GM12878 (cell line): Measurements from ENCODE around the gene RASD1. TPM values are rescaled to one million over a fixed set of nuclear protein-coding genes. Genes with fewer than 3 reads are reported as not detected.

Source experiments
- ATAC-seq: fragments of 200-7000 bp; cut with Tn5 transposase; 3 replicates; pipeline ENCODE4 v1.9.1; 2020; ENCODE audit warnings: mild to moderate bottlenecking, moderate library complexity
- BruUV-seq: library from RNA; stranded (reverse); fragments of 400-500 nt; replicated peaks from 2 replicates; lab custom pipeline; 2021; lab: Mats Ljungman, UMichigan
- CTCF ChIA-PET: fragments of 300-600 bp; sonication (Branson Sonifier 250); formaldehyde crosslinking; extraction: SDS; loops from one replicate; lab custom pipeline; 2021; ENCODE audit warnings: inconsistent platforms; lab: Yijun Ruan, JAX
- POLR2A ChIA-PET: fragments of 350-600 bp; formaldehyde crosslinking; extraction: SDS; loops from one replicate; lab custom pipeline; 2021; ENCODE audit warnings: inconsistent platforms; lab: Charles Lee
- RAD21 ChIA-PET: fragments of 300-600 bp; sonication (Branson Sonifier 250); formaldehyde crosslinking; loops from one replicate; lab custom pipeline; 2023; ENCODE audit warnings: antibody characterized with exemption; ENCODE audit not compliant: unreplicated experiment; lab: Charles Lee
- SMC1A ChIA-PET: fragments of 300-600 bp; sonication (Branson Sonifier 250); formaldehyde crosslinking; loops from one replicate; lab custom pipeline; 2023; ENCODE audit not compliant: unreplicated experiment, uncharacterized antibody; lab: Charles Lee
- DNase-seq: peaks from one replicate; pipeline ENCODE4 v3.0.0-alpha.2; 2011; ENCODE audit warnings: low read depth, low spot score
- FAIRE-seq: peaks from 3 replicates; lab custom pipeline; 2011; peaks lifted over from hg19 to GRCh38; lab: Jason Lieb, UNC
- H2AFZ ChIP-seq: 2 replicates; pipeline ENCODE4 v1.6.0; 2011; ENCODE audit warnings: low read depth, low read length, control low read depth; ENCODE audit not compliant: control insufficient read depth
- H3K27ac ChIP-seq: 2 replicates; pipeline ENCODE4 v1.5.1; 2011; ENCODE audit warnings: control low read depth; ENCODE audit not compliant: control insufficient read depth, insufficient read depth
- H3K27me3 ChIP-seq, 2 experiments: replicated peaks in 1 of 2; 2 replicates each; pipeline versions ENCODE4 v1.6.0 to v1.6.1; 2011; ENCODE audit warnings: low read length in 1 of 2; ENCODE audit not compliant: control insufficient read depth in 2 of 2, insufficient read depth in 2 of 2
- H3K36me3 ChIP-seq, 2 experiments: 2 replicates each; pipeline ENCODE4 v1.5.1; 2011; ENCODE audit warnings: low read length in 1 of 2; ENCODE audit not compliant: control insufficient read depth in 2 of 2, insufficient read depth in 2 of 2
- H3K4me1 ChIP-seq: 2 replicates; pipeline ENCODE4 v1.6.1; 2011; ENCODE audit warnings: mild to moderate bottlenecking, low read length, moderate library complexity, mixed read lengths; ENCODE audit not compliant: control insufficient read depth, insufficient read depth
- H3K4me2 ChIP-seq: 2 replicates; pipeline ENCODE4 v1.6.0; 2011; ENCODE audit warnings: control low read depth; ENCODE audit not compliant: control insufficient read depth, insufficient read depth
- H3K4me3 ChIP-seq: fragments of 200-600 bp; sonication (generic); 2 replicates; pipeline ENCODE4 v1.5.1; 2016
- H3K79me2 ChIP-seq: 2 replicates; pipeline ENCODE4 v1.6.0; 2011; ENCODE audit warnings: low read length; ENCODE audit not compliant: control insufficient read depth, insufficient read depth
- H3K9ac ChIP-seq: 2 replicates; pipeline ENCODE4 v1.8.0; 2011; ENCODE audit warnings: low read length, control low read depth, mixed read lengths; ENCODE audit not compliant: control insufficient read depth, insufficient read depth
- H3K9me3 ChIP-seq: replicated peaks from 3 replicates; pipeline ENCODE4 v1.5.1; 2011; ENCODE audit warnings: mild to moderate bottlenecking, low read length; ENCODE audit not compliant: control insufficient read depth, insufficient read depth
- H4K20me1 ChIP-seq: 2 replicates; pipeline ENCODE4 v1.6.0; 2011; ENCODE audit not compliant: control insufficient read depth, insufficient read depth
- BACH1 ChIP-seq: fragments of 450-650 bp; IDR thresholded peaks from 2 replicates; pipeline ENCODE4 v1.6.1; 2017; ENCODE audit warnings: mild to moderate bottlenecking, borderline replicate concordance
- BRCA1 ChIP-seq: IDR thresholded peaks from 2 replicates; pipeline ENCODE4 v1.6.1; 2011; ENCODE audit warnings: low read depth, low read length, improper control_type of control experiment
- E2F4 ChIP-seq: IDR thresholded peaks from 2 replicates; pipeline ENCODE4 v1.6.1; 2012; ENCODE audit warnings: low read depth, low read length, improper control_type of control experiment
- EED ChIP-seq: sonication (generic); IDR thresholded peaks from 2 replicates; pipeline ENCODE4 v1.6.1; 2016; ENCODE audit warnings: antibody characterized with exemption, low read depth
- EZH2 ChIP-seq: IDR thresholded peaks from 2 replicates; pipeline ENCODE4 v1.6.1; 2012; ENCODE audit warnings: low read depth, mild to moderate bottlenecking, control low read depth, inconsistent platforms, low read length, borderline replicate concordance; ENCODE audit not compliant: control insufficient read depth
- HDGF ChIP-seq: fragments of 450-650 bp; IDR thresholded peaks from 2 replicates; pipeline ENCODE4 v1.6.1; 2016; ENCODE audit warnings: antibody characterized with exemption
- IKZF1 ChIP-seq: fragments of 450-650 bp; conservative IDR thresholded peaks from 2 replicates; pipeline ENCODE4 v1.6.1; 2017; ENCODE audit warnings: antibody characterized with exemption, mild to moderate bottlenecking
- IRF5 ChIP-seq: fragments of 450-650 bp; IDR thresholded peaks from 2 replicates; pipeline ENCODE4 v1.6.1; 2017; ENCODE audit warnings: borderline replicate concordance
- MXI1 ChIP-seq: fragments of 150-350 bp; IDR thresholded peaks from 2 replicates; pipeline ENCODE4 v1.6.1; 2011; ENCODE audit warnings: low read depth, mild to moderate bottlenecking, inconsistent platforms, low read length, improper control_type of control experiment
- NFYB ChIP-seq: IDR thresholded peaks from 2 replicates; pipeline ENCODE4 v1.6.1; 2011; ENCODE audit warnings: low read depth, mild to moderate bottlenecking, low read length, improper control_type of control experiment, moderate library complexity; ENCODE audit not compliant: insufficient read depth
- RAD51 ChIP-seq: fragments of 450-650 bp; IDR thresholded peaks from 2 replicates; pipeline ENCODE4 v1.6.1; 2016; ENCODE audit warnings: moderate library complexity, mild to moderate bottlenecking, inconsistent platforms
- WGBS: methylation state at CpG from one replicate; pipeline ENCODE4 v1.1.6; 2016; ENCODE audit warnings: low lambda C conversion rate; ENCODE audit not compliant: insufficient replicate concordance, insufficient coverage; ENCODE audit errors: missing lambda C conversion rate; 5-methylcytosine and 5-hydroxymethylcytosine counted together
- in situ Hi-C: fragments of 300-500 bp; cut with MboI; formaldehyde crosslinking; loops from 9 replicates; pipeline ENCODE4 v1.14.3; 2018; ENCODE audit warnings: mixed read lengths
- intact Hi-C: fragments of 100-400 bp; cut with micrococcal nuclease; formaldehyde crosslinking; loops from one replicate; pipeline ENCODE4 v1.14.2; 2022; ENCODE audit not compliant: unreplicated experiment
- polyA plus RNA-seq, 11 experiments: library from polyadenylated mRNA; depleted of rRNA in 4 of 11; unstranded in 6 of 11; stranded (reverse) in 5 of 11; fragments of >200 nt; fragmentation: Nextera tagmentation in 4 of 11; fragmentation: Illumina TruSeq in 1 of 11; extraction: Ambion mirVana in 4 of 11; extraction: Trizol in 1 of 11; gene quantifications; 1 replicate in 1 of 11; 2 replicates in 10 of 11; pipeline versions ENCODE4 v1.2.1 to v1.2.3, GENCODE V29; 2011 to 2016; ENCODE audit warnings: inconsistent platforms in 2 of 11, missing spikeins in 2 of 11, low read depth in 1 of 11
- total RNA-seq, 4 experiments: library from RNA; depleted of rRNA in 3 of 4; stranded (reverse); fragments of >200 nt in 3 of 4; fragmentation: Illumina TruSeq in 1 of 4; extraction: Trizol in 1 of 4; gene quantifications; 2 replicates each; pipeline versions ENCODE4 v1.2.1 to v1.2.3, GENCODE V29; 2013 to 2021
- TF ChIP-seq, protein P1 (sequence below): fragments of 450-650 bp; IDR thresholded peaks from 2 replicates; pipeline ENCODE4 v1.6.1; 2018; ENCODE audit warnings: borderline replicate concordance, mild to moderate bottlenecking; ENCODE audit not compliant: partially characterized antibody

RASD1 gene
- total and polyA plus RNA-seq, 10 of the 15 experiments (the other 5 are each of a cell fraction or from before 2014, with no cell fraction given): 0.14 to 0.33 TPM; not detected in 8

DNA sequence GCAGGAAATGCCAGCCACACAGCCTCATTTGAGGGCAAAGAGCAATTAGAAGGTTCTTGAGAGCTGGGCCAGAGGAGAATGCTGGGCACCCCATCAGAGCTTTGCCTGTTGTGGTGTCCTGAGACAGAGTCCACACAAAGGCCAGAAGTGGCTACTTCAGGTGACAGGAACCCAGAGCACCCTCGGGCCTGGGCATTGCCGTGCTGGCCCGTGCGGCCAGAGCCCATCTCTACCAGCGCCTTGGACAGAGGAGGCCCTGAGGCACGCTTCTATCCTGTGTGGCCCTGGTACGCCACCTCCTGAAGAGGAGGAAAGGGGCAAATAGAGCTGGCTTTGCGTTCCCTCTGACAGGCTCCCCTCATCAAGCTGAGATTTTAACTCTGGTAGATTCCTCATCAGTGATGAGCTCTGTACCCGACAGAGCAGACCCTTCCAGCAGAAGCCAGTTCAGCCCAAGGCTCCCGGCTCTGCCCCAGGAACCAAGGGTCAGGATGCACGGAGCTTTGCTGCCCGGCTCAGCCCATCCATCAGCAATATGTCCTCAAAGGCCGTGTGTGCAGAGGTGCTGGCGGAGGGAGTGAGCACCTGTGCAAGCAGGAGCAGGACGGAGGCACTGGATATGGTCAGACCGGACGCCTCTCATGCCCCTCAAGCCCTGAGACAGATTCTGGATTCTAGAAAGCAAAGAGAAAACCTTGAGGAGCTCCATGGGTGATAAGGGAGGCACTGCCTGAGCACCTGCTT is 3.4 kb upstream of the RASD1 start:
- no TSS peak for BruUV-seq
- H4K20me1 ChIP-seq: no peaks in the 10 kb centered on the region
- no peak overlapping the region for H2AFZ ChIP-seq
- in situ Hi-C loops: loop anchor here (5.0 kb wide), 2 partner anchors 142 to 143 kb away; no protein-coding TSS in a partner anchor
- H3K36me3 ChIP-seq: no peaks in the 10 kb centered on the region
- no peak overlapping the region for H3K4me3 ChIP-seq
- TF ChIP-seq IKZF1: no peak
- TF ChIP-seq BRCA1: no peak
- no peak for TF ChIP-seq HDGF
- TF ChIP-seq EZH2: no peak
- TF ChIP-seq MXI1: no peak
- TF ChIP-seq NFYB: no peak
- no peak for TF ChIP-seq EED
- no peak for TF ChIP-seq BACH1
- TF ChIP-seq E2F4: no peak
- no peak for TF ChIP-seq IRF5
- TF ChIP-seq, protein P1, sequence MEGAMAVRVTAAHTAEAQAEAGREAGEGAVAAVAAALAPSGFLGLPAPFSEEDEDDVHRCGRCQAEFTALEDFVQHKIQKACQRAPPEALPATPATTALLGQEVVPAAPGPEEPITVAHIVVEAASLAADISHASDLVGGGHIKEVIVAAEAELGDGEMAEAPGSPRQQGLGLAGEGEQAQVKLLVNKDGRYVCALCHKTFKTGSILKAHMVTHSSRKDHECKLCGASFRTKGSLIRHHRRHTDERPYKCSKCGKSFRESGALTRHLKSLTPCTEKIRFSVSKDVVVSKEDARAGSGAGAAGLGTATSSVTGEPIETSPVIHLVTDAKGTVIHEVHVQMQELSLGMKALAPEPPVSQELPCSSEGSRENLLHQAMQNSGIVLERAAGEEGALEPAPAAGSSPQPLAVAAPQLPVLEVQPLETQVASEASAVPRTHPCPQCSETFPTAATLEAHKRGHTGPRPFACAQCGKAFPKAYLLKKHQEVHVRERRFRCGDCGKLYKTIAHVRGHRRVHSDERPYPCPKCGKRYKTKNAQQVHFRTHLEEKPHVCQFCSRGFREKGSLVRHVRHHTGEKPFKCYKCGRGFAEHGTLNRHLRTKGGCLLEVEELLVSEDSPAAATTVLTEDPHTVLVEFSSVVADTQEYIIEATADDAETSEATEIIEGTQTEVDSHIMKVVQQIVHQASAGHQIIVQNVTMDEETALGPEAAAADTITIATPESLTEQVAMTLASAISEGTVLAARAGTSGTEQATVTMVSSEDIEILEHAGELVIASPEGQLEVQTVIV: no peak
- TF ChIP-seq RAD51: no peak
- peaks cover 4% of the 10 kb centered on the region; the same call in 1 of the 2 replicates for H3K4me1 ChIP-seq
- RAD21 ChIA-PET: no interaction called here
- no peaks in the 10 kb centered on the region for H3K79me2 ChIP-seq
- peaks cover 2 to 10% of the 10 kb centered on the region in 2 experiments; a peak in 3 of 4 replicates for H3K27me3 ChIP-seq
- POLR2A ChIA-PET: interaction anchor here (0.6 kb wide), 1 partner anchor 447 kb away, joined by 3 read pairs; no protein-coding TSS in a partner anchor
- DNase-seq (no peak), ATAC-seq (no peak), FAIRE-seq (no peak)
- 42% methylated on average over 17 of the region's 17 CpGs for whole genome bisulfite sequencing
- no peaks in the 10 kb centered on the region for H3K9me3 ChIP-seq
- no peak overlapping the region for H3K27ac ChIP-seq
- SMC1A ChIA-PET: interaction anchor here (0.9 kb wide), 1 partner anchor 10 kb away, joined by 3 read pairs; no protein-coding TSS in a partner anchor
- intact Hi-C loops: loop anchor here (1.0 to 5.0 kb wide), 2 partner anchors 23 to 68 kb away; partner anchors contain the start of gene MED9
- no peak overlapping the region for H3K9ac ChIP-seq
- no peak overlapping the region for H3K4me2 ChIP-seq
- CTCF ChIA-PET: interaction anchor here (0.7 to 3.9 kb wide), 2 partner anchors 138 to 142 kb away, joined by 3 to 64 read pairs; no protein-coding TSS in a partner anchor
